ENCODE results near the gene SPTBN4.
"Not testable (repeated sequence)": the region's sequence is repeated elsewhere in the genome, so short reads cannot be mapped to it uniquely, and the experiment has no call there.

Gene SPTBN4

DNA sequence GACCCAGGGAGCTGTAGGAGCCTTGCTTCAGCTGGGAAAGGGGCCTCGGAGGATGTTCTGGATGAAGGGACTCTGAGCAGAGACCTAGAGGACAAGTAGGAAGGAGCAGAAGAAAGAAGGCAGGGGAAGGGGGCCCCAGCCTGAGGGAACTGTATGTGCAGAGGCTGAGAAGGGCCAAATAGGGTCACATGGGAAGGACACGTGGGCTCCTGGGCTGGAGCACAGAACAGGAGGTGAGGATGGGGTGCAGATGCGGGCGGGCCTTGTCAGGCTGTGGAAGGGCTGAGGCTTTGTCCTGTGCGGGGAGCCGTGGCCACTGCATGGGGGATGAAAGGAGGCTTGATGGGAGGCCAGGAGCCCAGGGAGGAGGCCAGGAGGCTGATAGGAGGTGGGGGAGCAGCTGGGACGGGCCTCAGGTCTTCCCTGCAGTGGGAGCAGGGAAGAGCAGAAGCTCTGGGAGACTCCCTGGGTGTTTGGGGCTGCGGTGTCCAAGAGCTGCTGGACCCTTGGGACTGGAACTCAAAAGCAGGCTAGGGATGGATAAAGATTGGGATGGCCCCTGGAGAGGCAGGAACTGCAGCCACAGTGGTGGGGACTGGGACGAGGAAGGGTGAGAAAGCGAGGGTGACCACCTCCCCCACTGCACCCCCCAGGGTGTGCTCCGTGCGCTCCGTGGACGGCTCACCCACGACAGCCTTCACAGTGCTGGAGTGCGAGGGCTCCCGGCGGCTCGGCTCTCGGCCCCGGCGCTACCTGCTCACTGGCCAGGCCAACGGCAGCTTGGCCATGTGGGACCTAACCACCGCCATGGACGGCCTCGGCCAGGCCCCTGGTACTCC lies 123.0 kb downstream of the SPTBN4 start:
- no peak for DNase-seq

DNA sequence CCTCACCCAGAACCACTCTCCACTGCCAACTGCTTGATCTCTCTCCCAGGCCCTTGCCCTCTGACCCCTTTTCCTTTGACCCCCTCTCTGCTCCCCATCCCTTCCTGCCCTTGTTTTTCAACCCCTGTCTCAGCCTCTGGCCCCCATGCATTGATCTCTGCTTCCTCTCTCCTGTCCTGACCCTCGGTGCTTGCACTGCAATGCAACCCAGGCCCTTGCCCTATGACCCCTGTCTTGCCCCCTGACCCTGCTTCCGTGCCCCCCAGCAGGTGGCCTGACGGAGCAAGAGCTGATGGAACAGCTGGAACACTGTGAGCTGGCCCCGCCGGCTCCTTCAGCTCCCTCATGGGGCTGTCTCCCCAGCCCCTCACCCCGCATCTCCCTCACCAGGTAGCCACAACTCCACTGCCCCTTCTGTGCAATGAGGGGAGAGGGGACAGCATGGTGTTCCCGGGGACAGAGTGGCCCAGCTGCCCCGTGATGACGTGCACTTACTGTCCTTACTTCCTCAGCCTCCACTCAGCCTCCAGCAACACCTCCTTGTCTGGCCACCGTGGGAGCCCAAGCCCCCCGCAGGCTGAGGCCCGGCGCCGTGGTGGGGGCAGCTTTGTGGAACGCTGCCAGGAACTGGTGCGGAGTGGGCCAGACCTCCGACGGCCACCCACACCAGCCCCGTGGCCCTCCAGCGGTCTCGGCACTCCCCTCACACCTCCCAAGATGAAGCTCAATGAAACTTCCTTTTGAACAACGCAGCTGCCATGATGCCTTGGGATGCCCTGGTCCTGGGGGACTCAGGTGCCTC lies 123.9 kb downstream of the SPTBN4 start:
- DNase-seq, result no peak

DNA sequence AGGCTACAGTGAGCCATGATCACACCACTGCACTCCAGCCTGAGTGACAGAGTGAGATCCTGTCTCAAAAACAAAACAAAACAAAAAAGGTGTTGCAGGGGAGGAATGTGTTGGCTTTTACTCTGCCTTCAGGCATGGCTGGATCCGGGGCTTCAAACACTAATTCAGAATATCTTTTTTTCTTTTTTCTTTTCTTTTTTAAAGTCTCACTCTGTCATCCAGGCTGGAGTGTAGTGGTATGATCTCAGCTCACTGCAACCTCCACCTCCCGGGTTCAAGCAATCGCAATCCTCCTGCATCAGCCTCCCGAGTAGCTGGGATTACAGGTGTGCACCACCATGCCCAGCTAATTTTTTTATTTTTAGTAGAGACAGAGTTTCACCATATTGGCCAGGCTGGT lies 124.9 kb downstream of the SPTBN4 start:
- DNase-seq, result not testable (repeated sequence)

DNA sequence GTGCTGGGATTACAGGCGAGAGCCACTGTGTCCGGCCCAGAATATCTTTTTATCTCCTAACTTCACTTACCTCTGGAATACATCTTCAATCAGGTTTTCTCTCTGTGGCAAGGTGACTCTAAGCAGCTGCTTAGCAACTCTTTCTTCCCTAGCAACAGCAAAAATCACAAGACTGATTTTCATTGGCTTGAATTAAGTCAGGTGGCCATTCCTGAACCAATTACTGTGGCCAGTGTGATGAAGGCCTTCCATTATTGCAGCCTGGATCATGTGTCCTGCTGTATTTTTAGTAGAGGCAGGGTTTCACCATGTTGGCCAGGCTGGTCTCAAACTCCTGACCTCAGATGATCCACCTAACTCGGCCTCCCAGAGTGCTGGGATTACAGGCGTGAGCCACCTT lies 125.4 kb downstream of the SPTBN4 start:
- no peak for DNase-seq

DNA sequence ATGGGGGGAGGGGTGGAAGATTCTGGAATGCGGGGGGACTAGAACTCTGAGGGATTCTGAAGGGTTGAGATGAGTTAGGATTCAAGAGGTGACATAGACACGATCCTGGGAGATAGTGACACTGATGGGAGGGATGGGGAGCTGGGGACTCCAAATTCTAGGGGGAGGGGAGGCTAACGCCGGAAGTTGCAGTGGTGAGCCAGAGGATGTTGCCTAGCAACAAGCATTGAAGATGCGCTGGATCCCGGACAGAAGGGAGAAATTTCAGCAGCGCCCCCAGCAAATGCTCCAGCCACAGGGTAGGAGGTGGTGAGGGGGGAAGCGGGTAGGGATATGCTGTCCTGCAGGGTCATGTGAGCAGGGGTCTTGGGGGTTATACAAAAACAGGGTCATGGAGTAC lies 127.5 kb downstream of the SPTBN4 start:
- DNase-seq, result no peak

DNA sequence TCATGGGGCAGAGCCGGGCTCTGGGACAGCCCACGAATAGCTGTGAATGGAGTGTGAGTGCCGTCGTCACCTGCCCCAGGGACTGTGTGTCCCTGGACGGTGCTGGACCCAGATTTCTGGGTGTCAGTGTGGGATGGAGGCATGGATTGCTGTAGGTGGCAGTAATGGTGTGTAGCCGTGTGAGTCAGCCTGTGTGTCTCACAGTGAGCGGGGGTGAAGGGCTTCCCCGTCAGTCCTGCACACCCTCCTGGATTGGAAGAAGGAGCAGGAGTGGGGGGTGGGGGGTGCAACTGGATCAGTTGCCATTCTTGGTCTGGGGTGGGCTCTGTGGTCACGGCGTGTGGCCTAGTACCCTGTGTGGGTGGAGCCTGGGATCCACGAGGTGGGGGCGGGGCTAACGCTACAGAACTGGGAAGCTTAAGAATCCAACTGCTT lies 127.9 kb downstream of the SPTBN4 start:
- DNase-seq, result no peak

DNA sequence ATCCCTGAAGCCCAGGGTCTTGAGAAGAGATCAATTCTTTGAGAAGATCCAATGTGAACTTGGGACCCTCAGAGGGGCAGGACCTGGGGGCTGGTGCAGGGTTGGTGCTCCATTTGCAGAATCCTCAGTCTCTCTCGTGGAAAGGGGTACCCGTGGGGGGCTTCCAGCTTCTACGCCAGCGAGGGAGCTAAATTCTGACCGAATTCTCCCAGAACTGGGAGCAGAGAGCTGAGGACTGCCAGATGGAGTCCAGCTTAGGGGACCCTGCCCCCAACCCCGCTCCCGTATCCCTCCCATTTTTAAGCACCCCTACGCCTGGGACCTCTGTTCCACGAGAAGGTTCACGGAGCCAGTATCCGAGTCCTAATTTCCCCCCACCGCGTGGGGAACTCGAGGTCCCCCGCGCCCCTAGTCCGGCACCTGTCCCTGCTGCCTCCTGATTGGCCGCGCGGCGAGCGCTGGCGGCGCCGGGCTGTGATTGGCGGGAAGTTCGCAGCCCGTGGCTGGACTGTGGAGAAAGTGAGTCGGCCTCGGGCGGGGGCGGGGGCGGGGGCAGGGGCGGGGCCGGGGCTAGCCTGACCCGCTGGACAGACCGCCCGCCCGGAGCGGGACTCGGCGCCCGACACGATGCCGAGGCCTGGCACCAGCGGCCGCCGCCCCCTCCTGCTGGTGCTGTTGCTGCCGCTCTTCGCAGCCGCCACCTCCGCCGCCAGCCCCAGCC lies 130.0 kb downstream of the SPTBN4 start:
- no peak for DNase-seq

DNA sequence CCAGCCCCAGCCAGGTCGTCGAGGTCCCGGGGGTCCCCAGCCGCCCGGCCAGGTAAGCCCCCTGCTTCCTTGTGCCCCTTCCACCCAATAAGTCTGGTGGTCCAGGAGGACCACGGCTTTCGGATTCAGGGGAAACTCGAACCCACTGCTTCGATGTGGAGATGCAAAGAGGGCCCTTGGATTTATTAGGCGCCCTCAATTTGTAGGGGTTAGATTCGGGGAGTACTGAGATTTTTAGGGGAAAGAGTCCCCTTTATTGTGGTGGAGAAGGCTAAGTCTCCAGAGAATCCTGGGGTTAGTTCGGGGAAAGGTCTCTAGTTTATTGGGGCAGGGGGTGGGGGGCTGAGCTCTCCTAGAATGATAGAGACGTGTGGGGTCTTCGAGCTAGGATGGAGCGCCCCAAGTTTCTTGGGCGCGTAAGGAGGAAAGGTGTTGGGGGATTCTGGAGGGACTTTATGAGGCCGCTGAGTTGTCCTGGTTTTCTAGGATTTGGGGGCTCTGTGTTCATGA lies 130.6 kb downstream of the SPTBN4 start:
- no peak for DNase-seq

DNA sequence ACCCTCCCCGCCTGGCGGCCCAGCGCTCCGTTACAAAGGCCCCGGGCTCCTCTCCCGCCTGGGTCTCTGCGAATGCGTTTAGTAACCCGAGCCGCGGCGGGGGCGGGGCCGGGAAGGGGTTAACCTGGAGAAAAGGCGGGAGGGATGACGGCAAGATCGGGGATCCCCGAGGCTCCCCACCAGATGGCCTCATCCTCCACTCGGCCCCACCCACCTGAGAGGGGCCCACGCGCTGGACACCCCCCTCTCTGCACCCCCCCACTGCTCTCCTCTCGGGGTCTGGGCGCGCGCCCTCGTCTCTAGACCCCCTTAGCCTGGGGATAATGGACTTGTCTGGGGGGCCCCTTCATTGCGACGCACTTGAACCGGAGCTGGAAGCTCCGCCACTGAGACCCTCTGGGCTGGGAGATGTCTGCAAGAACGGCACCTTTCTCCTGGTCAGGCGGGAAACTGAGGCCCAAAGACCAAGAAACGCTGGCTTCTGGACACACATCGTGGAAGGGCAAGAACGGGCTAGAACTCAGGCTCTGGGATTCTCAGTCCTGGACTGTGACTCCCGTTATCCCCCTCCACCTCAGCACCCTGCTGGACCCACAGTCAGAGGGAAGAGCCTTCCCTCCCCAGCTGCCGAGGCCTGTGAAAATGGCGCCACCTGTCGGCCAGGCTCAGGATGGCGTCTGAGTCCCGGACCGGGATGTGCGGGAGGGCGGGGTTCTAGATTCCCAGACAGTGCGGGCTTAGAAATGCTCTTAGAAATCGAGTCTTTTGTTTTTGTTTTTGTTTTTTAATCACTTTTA lies 131.5 kb downstream of the SPTBN4 start:
- DNase-seq, result peak; percentile 54

DNA sequence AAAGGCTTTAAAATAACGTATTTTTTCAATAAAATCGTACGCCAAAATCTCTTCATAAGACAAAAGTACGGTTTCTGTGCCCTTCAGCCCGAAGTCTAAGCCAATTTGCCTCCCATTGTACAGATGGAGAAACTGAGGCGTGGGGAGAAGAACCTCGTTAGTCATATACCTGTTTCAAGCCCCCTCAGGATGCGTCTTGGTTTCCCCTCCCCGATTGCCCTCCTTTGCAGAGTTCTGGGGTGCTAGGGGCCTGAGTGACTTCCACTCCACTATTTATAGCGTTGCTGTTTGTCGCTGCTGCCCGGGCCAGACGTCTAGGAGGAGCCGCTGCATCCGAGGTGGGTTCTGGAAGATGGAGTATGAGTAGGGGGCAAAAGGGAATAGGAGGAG lies 132.1 kb downstream of the SPTBN4 start:
- DNase-seq, result no peak

DNA sequence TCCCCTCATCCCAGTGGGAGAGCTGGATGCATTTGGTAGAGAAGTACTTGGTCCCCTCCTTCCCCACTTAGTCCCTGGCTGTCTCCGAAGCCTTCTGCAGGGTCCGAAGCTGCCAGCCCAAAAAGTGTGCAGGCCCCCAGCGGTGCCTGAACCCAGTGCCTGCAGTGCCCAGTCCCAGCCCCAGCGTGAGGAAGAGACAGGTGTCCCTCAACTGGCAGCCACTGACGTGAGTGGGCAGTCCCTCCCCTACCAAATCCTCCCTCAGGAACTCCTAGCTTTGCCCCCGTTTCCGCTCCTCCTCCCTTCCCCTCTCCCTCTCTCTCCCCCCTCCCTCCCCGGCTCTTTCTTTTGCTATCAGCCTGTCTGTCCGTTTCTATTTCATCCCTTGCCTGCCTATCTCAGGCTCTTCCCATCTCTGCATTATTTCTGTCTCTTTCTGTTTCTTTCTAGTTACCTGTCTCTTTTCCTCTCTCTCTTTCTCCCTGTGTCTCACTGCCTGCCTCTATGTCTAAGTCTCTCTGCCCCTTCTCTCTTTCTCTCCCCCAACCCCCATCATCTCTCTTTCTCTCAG lies 132.6 kb downstream of the SPTBN4 start:
- no peak for DNase-seq

DNA sequence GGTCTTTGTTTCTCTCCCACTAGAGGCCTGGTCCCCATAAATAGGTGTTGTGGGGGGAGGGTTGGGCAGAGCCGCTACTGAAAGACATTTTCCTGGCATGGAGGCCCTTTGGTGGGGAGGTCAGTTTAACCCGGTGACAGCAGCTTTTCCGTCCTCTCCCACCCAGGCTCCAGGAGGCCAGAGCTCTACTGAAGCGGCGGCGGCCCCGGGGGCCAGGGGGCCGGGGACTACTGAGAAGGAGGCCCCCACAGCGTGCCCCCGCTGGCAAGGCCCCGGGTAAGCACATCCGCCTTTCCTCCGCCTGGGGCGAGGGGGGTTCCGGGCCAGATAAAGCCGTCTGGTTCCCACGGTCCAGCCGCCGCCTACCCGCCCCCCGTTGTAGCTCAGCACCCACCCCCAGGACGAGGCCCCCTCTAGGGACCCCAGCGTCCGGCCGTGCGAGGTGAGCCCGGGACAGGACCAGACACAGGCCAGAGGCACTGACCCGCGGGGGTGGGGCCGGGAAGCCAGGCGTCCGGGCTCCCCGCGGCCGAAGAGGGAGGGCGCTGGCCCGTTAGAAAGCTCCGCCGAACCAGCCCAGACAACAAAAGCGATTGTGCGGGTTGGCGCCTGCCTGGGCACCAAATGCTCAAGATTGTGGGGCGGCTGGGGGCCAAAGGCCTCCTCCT lies 133.2 kb downstream of the SPTBN4 start:
- no peak for DNase-seq

DNA sequence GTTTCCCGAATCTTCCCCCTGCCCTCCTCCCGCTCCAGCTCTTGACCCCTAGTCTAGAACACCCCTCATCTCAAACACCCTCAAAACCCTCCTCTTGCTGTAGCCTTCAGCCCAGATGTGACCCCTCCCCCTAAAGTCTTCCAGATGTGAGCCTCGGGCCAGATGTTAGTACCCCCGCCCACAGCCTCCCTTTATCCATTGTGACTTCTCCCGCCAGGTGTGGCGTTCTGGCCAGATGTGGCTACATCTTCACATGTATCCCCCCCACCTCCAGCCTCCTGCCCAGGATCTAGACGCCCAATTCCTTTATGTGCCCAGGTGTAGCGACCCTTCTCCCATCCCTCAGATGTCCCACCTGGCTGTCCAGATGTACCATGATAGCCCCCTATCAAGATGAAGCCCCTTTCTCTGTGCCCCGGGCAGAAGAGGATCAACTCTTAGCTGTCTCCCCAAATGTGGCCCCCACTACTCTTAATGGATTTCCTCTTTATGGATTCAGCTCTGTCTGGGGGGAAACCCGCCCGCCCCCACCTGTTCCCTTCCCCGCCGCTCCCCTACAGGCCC lies 133.9 kb downstream of the SPTBN4 start:
- no peak for DNase-seq

DNA sequence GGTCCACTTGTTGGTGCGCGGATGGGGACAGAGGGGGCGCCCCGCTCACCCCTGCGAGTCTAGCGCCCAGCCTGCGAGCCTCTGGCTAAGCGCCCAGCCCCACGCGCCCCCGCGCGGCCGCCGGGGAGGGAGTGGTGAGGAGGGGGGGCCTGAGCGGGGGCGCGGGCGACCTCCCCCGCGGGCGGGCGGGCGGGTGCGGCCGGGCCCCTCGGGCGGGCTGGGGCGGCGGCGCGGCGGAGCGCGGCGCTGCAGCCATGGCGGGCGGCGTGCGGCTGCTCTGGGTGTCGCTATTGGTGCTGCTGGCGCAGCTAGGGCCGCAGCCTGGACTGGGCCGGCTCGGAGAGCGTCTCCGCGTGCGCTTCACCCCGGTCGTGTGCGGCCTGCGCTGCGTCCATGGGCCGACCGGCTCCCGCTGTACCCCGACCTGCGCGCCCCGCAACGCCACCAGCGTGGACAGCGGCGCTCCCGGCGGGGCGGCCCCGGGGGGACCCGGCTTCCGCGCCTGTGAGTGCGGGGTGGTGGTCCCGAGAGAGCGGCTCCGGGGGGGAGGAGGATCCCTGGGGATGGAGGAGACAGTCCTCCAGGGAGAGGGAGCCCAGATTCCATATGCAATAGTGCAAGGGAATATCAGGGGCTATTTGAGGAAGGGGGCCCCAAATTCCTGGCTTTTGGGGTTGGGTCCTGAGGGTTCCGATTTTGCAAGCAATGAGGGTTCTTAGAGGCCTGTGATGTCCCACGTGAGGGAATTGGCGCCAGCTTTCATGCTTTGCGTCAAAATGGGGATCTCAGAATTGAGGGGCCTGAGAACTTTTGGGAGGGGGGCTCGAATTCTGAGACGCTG lies 134.6 kb downstream of the SPTBN4 start, which contains the start of gene LTBP4:
Gene LTBP4, plus strand, starts transcription at position 236 of the 841 bp plus-strand sequence. Its CDS starts 19 bp downstream, at position 255.
- peak; percentile 40 for DNase-seq

DNA sequence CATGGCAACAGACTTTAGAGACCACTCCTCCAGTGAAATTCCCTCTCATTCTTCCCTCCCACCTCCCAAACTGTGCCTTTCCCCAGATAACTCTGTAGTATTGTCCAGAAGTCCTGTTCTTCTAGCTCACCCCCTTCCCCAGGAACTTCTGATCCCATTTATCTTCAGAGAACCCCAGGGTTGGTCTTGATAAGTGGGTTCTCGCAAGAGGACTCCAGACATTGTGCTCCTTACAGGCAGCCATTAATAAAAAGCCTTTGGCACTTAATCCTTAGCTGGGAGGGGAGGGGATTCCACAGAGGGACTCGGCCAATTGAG lies 136.2 kb downstream of the SPTBN4 start:
- no peak for DNase-seq

DNA sequence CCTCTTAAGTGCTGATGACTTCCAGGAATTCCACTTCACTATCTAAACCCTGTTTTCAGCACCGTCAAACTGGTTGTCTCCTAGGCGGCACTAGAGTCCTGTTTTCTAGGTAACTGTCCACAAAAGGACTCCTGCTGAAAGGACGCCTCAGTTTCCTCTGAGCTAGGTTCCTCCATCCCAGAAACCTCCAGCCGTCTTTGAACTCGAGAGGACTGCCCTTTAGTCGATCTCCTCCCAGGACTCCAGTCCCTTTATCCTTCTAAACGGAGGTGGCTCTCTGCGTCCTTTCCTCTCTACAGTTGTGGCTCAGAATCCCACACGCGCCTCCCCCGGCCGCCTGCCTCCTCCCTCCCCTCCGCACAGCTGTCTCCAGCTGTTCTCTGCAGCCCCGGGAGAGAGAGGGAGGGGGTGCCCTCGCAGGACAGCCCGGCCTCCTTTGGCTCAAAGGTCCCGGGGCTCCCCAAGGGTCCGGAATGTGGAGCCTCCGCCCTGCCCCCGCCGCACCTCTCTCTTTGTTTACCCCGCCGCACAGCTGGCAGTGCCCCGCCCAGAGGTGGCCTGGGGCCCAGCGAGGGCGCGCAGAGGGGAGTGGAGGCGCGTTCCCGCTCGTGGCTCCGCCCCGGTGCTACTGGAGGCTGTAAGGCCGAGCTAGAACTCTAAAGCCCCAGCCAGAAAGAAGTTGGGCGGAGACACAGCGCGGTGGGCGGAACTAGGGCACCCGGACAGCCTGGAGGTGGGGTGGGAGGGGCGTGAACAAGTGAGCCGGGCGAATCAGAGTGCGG lies 136.8 kb downstream of the SPTBN4 start:
- DNase-seq, result peak; percentile 82

DNA sequence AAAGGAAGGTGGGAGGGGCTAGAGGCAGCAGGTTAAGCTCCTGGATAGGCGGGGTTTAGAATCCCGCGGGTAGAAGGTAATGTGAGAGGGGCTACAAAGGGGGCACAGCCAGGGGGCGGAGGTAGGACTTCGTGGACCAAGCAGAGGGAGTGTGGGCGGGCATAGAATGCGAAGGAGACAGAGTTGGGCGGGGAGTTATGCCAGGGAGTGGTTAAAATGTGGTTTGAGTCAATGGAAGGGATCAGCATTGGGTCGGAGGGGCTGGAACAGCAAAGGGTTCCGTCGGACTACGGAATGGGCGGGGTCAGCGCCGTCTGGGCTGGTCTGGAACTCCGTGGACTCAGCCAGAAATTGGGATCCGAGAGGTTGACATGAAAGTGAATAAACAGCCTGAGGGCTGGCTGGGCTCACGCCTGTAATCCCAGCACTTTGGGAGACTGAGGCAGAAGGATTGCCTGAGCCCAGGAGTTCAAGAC lies 137.4 kb downstream of the SPTBN4 start:
- DNase-seq, result no peak

DNA sequence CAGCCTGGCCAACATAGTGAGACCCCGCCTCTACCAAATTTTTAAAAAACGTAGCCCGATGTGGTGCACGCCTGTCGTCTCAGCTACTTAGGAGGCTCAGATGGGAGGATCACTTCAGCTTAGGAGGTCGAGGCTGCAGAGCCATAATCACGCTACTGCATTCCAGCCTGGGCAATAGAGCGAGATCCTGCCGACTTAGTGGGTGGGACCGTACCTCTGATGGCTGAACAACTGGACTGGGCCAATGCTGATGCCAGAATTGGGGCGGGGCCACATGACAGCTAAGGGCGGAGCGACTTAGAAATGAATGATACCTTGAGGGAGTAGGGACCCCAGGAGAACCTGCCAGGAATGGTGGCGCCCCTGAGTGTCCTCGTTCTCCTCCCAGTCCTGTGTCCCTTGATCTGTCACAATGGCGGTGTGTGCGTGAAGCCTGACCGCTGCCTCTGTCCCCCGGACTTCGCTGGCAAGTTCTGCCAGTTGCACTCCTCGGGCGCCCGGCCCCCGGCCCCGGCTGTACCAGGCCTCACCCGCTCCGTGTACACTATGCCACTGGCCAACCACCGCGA lies 137.9 kb downstream of the SPTBN4 start:
- DNase-seq, result no peak

Measured in activated gamma-delta T cell (primary cell).